Activated CD8-positive, alpha-beta memory T cell treated with anti-CD3 and anti-CD28 coated beads for 48 hours (primary cell): Measurements from ENCODE around the gene RFX6.

Experiments
- DNase-seq, 3 experiments: peaks; one replicate each; pipeline ENCODE4 v3.0.0-alpha.2; 2020; ENCODE audit warnings: low read depth in 2 of 3, low spot score in 2 of 3

The RFX6 gene

DNA sequence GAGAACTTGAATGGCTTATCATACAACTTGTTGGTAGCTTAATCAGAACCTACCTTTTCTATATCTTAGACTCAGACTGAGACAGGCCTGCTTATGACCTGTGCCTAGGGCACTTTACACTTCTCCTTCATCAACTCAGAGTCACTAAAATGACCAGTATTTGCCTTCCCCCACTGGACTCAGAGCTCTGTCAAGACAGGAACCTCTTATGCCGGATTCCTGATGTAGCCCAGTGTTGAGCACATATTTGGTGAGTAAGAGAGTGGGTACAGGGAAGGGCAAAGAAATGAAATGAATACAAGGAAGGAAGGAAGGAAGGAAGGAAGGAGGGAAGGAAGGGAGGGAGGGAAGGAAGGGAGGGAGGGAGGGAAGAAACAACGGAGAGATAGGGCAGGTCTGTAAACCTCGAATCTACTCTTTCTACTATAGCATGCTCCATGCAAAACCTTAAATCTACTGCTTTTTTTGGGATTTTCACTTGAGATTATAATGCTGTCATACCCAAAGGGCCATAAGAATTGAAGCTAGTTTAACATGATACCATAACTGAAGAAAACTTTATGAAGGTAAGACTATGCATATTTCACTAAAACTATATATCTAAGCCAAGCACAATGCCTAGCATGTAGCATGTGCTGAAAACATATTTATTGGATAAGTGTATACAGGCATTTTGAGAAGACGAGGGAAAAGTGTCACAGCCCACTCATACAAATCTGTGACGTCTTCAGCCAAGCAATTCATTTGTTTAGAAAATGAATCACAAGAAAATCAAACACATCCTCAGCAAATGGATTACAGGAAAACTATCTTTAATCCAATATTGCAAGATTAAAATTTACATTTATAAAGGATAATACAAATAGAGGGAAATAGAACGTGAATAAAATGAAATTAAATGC lies 89.9 kb downstream of the RFX6 start:
- no peak for DNase-seq

DNA sequence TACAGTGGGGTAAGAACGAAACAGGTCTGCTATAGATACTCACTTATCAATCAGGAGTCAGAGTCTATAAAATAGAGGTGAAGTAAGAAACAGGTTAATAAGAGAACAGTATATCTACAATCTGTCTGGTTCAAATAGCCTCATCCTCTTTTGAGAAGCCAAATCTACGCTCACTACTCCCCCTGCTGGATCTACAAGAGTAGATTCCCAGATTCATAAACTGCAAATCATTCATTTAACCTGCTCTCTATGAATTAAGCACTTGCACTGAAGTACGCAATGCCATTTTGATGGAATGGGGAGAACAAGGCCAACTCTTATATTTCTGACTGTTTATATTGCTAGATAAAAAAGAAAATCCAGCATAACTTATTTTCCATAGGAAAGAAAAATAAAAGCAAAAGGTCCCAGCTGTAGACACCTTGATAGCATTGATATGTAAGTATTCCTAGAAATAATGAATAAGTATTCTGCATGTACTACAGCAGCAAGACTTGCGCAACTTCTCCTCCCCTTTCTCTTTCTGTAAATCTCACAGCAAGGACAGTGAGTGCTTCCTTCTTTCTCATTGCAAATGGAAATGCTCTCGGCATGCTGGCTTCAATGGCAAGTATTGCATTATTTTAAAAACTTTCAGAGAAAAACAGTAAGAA lies 92.3 kb downstream of the RFX6 start:
- no peak for DNase-seq

DNA sequence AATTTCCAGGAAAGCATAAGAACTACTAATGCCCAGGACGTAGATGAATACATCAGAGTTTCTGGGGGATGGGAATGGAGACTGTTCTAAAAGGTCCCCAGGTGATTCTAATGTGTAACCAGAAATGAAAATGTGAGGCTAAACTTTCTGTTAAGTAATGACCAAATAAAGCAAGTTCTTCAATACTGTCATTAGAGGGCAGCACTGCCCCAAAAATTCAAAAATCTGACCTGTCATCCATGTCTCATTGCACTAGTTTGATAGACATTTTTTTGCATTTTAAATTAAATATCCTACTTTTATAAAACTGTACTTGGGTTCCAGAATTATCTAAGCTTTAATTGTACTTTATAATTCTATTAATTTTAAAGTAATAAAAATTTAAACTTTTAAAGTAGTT lies 94.9 kb downstream of the RFX6 start:
- no peak for DNase-seq

DNA sequence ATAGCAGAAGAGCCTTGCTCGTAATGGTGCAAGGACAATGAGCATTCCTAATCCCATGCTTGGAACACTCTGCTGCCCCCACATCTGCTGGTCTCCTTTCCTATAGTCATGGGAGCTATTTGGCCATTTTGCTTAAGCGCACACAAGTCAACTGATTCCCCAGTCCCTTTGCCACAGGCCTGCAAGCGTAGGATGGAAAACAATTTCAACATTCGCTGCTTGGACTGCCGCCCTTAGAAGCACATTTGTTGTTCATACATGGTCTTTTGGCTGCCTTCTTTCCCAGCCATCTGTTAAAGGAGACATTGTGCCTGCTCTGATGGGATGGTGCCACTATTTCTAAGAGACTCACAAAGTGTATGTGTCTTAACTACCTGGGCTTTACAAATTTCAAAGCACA lies 96.9 kb downstream of the RFX6 start:
- no peak for DNase-seq

DNA sequence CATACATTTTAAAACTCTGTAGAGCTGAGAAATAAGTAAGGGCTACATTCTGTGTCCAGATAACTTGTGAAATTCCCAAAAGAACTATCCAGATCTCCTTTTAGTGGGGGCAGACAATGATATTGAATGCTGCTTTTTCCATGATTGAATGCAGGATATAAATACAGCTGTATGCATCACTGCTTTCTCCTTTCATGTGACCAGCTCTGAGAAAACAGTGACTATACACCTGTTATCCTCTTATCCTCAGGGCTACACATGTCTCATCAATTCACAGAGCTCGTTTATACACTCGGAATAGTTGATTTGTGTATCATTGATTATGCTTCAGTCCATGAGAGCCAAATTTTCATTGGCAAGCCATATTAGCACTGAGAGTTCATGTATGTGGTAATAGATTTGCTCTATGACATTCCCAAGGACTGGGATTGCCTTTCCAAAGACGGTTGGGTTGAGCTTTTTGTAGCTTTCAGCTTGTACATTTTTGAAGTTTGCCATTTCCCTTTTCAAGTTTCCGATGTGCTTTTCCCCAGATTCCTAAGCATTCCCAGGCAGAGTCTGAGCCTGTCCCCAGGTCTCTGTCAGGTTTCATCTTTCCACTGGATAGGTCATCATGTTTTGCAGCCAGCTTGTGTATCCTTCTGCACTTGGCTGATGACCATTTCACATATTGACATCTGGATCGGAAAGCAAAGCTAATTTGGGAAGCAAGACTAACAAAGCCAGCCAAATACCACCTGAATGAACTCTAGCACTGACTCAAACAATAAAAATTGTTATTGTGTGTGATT lies 97.7 kb downstream of the RFX6 start:
- no peak for DNase-seq

DNA sequence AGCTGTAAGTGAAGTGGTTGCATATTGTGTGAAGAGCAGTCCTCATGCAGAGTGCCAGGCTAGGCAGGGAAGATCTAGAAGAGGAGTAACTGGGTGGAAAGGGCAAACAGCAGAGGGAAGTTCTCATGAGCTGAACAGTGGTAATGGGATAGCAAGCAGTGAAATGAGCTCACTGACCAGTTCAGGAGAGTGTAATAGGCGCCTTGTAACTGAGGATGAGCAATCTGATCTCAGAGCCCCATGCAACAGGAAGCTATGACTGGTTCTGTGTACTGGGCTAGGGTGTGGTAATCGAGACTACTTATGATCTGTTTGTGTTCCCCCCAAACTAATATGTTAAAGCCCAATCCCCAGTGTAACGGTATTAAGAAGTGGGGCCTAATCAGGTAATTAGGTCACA lies 98.6 kb downstream of the RFX6 start:
- DNase-seq, result no peak

DNA sequence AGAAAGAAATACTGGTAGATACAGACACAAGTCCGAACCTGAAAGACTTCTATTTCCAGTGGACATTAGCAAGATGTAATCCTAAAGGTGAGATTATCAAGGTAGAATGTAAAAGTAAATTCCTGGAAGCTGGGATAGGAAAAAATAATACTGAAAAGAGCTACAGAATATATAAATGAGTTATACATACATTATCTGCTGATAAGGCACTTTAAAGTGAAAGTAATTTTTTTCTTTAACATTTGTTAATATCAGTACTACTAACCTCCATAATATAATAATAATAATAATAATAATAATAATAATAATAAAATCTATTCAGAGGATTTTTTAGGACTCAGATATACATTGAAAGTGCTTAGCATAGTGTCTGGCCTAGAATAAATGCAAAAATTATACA lies 102.5 kb downstream of the RFX6 start:
- no peak for DNase-seq
